DOHH2 (cell line): ENCODE data around the gene ELANE.

Experiments used
- EZH2phosphoT487 ChIP-seq: fragments of 200-600 bp; sonication (generic); IDR thresholded peaks from 2 replicates; pipeline ENCODE4 v1.6.1; 2017; ENCODE audit warnings: borderline replicate concordance, mild to moderate bottlenecking, antibody characterized with exemption, low read length, moderate library complexity, mixed read lengths
- TF ChIP-seq, protein P1 (sequence below): fragments of 200-600 bp; sonication (generic); IDR thresholded peaks from one replicate; pipeline ENCODE4 v1.5.1; 2014; ENCODE audit warnings: antibody characterized with exemption, mild to moderate bottlenecking, low read depth, low read length; ENCODE audit not compliant: poor library complexity, severe bottlenecking

DNA sequence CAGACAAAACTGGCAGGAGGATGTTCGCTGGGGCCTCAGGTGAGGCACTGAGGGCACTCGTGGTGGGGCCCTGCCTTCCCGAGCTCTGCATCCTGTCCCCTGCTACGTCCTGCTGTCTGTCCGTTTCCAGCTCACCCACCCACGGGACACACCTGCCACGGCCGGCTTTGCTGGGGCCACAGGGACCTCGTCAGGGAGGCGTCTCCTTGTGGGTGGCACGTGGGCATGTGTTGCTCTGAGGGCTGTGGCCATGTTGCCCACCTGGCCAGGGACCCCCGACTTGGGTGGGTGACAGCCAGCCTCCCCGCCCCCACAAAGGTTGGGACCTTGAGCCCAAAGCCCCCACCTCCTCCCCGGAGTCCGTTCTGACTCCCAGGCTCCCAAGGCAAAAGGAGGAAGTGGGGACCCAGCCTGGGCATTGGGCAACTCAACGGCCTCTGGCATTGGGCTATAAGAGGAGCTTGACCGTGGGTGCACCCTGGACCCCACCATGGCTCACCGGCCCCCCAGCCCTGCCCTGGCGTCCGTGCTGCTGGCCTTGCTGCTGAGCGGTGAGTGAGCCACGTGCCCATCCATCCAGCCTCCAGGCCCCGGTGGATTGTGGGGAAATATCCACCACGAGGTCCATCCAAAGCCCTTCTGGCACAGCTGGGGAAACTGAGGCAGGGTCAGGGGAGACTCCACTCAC is 11.4 kb upstream of the ELANE start, which contains the start of gene PRTN3:
- TF ChIP-seq, protein P1, sequence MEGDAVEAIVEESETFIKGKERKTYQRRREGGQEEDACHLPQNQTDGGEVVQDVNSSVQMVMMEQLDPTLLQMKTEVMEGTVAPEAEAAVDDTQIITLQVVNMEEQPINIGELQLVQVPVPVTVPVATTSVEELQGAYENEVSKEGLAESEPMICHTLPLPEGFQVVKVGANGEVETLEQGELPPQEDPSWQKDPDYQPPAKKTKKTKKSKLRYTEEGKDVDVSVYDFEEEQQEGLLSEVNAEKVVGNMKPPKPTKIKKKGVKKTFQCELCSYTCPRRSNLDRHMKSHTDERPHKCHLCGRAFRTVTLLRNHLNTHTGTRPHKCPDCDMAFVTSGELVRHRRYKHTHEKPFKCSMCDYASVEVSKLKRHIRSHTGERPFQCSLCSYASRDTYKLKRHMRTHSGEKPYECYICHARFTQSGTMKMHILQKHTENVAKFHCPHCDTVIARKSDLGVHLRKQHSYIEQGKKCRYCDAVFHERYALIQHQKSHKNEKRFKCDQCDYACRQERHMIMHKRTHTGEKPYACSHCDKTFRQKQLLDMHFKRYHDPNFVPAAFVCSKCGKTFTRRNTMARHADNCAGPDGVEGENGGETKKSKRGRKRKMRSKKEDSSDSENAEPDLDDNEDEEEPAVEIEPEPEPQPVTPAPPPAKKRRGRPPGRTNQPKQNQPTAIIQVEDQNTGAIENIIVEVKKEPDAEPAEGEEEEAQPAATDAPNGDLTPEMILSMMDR: no peak
- TF ChIP-seq EZH2phosphoT487: no peak
